ENCODE results near the gene NKX2-4.
A peak's percentile ranks its signal among the peaks of the same experiment; 100 is the strongest.
"Not testable (repeated sequence)": the region's sequence is repeated elsewhere in the genome, so short reads cannot be mapped to it uniquely, and the experiment has no call there.

NKX2-4 gene

GRCh38 chr20:21393816-21394519 lies 3.4 kb downstream of the NKX2-4 start:
- no peak for DNase-seq (ENCODE audit: low spot score)

- no peak for DNase-seq (ENCODE audit: low spot score)
Measured at GRCh38 chr20:21393166-21393565, 4.2 kb downstream of the NKX2-4 start.

GRCh38 chr20:21391972-21392352 lies 5.4 kb downstream of the NKX2-4 start:
- no peak for DNase-seq (ENCODE audit: low spot score)

- peak; percentile 69 for DNase-seq (ENCODE audit: low spot score)
Measured at GRCh38 chr20:21391185-21391971, 5.9 kb downstream of the NKX2-4 start.

GRCh38 chr20:21390768-21391167 lies 6.6 kb downstream of the NKX2-4 start:
- DNase-seq (ENCODE audit: low spot score): no peak

- DNase-seq (ENCODE audit: low spot score): no peak
Measured at GRCh38 chr20:21389368-21389767, 8.0 kb downstream of the NKX2-4 start.

- DNase-seq (ENCODE audit: low spot score): no peak
Measured at GRCh38 chr20:21388566-21388965, 8.8 kb downstream of the NKX2-4 start.

GRCh38 chr20:21387528-21387927 lies 9.8 kb downstream of the NKX2-4 start:
- no peak for DNase-seq (ENCODE audit: low spot score)

- DNase-seq (ENCODE audit: low spot score): no peak
Measured at GRCh38 chr20:21386111-21386510, 11.2 kb downstream of the NKX2-4 start.

- DNase-seq (ENCODE audit: low spot score): no peak
Measured at GRCh38 chr20:21384308-21384892, 12.9 kb downstream of the NKX2-4 start.

GRCh38 chr20:21381619-21382018 lies 15.7 kb downstream of the NKX2-4 start:
- no peak for DNase-seq (ENCODE audit: low spot score)

GRCh38 chr20:21380711-21381110 lies 16.6 kb downstream of the NKX2-4 start:
- DNase-seq (ENCODE audit: low spot score): no peak

- DNase-seq (ENCODE audit: low spot score): no peak
Measured at GRCh38 chr20:21378259-21378658, 19.1 kb downstream of the NKX2-4 start.

- no peak for DNase-seq (ENCODE audit: low spot score)
Measured at GRCh38 chr20:21377701-21378100, 19.6 kb downstream of the NKX2-4 start.

- DNase-seq (ENCODE audit: low spot score): no peak
Measured at GRCh38 chr20:21376626-21377025, 20.7 kb downstream of the NKX2-4 start.

GRCh38 chr20:21373436-21373835 lies 23.9 kb downstream of the NKX2-4 start:
- no peak for DNase-seq (ENCODE audit: low spot score)

GRCh38 chr20:21372016-21372415 lies 25.3 kb downstream of the NKX2-4 start:
- no peak for DNase-seq (ENCODE audit: low spot score)

GRCh38 chr20:21371193-21371592 lies 26.1 kb downstream of the NKX2-4 start:
- no peak for DNase-seq (ENCODE audit: low spot score)

GRCh38 chr20:21368791-21369190 lies 28.5 kb downstream of the NKX2-4 start:
- DNase-seq (ENCODE audit: low spot score): no peak

- not testable (repeated sequence) for DNase-seq (ENCODE audit: low spot score)
Measured at GRCh38 chr20:21366273-21366672, 31.1 kb downstream of the NKX2-4 start.

- DNase-seq (ENCODE audit: low spot score): no peak
Measured at GRCh38 chr20:21365771-21366170, 31.6 kb downstream of the NKX2-4 start.

GRCh38 chr20:21364413-21364812 lies 32.9 kb downstream of the NKX2-4 start:
- no peak for DNase-seq (ENCODE audit: low spot score)

GRCh38 chr20:21361266-21361665 lies 36.1 kb downstream of the NKX2-4 start:
- no peak for DNase-seq (ENCODE audit: low spot score)
